Stimulated activated naive CD4-positive, alpha-beta T cell treated with Interleukin-2 at 50 U/mL for 16 hours (primary cell): ENCODE data around the gene EP400.

Source experiments
- DNase-seq: peaks from one replicate; lab custom pipeline; 2025; lab: John Stamatoyannopoulos, UW

The EP400 gene

DNA sequence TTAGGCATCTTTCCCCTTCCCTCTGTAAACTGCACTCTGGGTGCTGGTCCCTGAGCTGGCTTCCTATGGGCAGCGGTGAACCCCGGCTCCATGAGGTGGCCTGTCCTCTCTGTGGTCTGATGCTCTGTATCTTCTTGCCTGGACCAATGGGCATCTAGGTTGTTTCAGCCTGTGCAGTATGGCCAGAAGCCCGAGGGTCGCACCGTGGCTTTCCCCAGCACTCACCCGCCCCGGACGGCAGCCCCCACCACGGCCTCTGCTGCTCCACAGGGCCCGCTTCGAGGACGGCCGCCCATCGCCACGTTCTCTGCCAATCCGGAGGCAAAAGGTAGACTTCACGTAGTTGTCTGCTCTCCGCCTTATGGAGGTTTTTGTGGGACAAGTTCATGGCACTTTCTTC, 70.1 kb downstream of the EP400 start:
- DNase-seq: no peak

GRCh38 chr12:132020292-132020691, 70.5 kb downstream of the EP400 start:
- DNase-seq: no peak

DNA sequence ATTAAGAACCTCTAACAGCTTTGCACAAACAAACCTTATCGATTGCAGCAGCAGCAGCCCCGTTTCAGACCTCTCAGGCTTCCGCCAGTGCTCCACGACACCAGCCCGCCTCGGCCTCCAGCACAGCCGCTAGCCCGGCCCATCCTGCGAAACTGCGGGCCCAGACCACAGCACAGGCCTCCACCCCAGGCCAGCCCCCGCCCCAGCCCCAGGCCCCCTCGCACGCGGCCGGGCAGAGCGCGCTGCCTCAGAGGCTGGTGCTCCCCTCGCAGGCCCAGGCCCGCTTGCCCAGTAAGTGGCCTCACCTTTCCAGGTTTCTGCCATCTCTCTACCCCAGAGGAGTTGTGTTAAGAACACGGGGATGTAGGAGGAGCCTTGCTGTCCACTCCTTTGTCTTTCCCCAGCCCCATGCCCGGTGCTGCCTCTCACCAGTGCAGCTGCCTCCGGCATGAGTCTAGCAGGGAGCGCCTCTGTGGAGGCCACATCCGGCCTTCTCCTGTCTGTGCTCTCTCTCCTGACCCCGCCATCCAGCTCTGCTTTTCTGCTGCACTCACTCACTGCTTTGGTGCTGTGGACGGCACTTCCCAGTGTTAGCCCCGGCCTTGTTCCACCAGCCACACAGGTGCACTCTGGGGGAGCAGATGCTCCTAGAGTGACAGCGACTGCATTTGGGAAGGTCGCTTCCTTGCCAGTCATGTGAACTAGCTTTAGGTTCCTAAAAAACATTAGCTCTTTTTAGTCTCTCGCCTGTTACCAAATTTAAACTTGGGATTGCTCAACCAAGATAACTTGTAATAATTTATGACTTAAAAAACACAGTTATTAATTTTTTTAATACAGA, 71.5 kb downstream of the EP400 start:
- DNase-seq: no peak

DNA sequence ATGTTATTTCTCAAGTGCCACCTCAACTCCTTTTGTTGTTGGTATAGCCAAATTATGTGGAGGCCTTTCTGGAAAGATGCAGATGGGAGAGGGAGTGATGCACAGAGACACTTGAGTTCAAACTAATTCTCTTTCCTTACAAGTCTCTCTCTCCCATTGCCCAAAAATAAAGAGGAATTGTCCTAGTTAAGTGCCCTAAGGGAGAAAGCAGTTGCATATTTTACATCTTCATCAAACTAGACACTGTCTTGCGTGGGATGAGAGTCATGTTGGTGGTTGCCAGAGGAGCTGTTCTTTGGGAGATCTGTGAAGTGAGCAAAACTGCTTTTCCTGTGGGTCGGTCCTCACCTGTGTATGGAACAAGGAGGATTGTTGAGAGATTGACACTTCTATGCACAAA, 72.2 kb downstream of the EP400 start:
- no peak for DNase-seq

- no peak for DNase-seq
These were observed 73.9 kb downstream of the EP400 start for GRCh38 chr12:132023658-132024057.

- no peak for DNase-seq
These were observed 75.0 kb downstream of the EP400 start for GRCh38 chr12:132024758-132025157.

DNA sequence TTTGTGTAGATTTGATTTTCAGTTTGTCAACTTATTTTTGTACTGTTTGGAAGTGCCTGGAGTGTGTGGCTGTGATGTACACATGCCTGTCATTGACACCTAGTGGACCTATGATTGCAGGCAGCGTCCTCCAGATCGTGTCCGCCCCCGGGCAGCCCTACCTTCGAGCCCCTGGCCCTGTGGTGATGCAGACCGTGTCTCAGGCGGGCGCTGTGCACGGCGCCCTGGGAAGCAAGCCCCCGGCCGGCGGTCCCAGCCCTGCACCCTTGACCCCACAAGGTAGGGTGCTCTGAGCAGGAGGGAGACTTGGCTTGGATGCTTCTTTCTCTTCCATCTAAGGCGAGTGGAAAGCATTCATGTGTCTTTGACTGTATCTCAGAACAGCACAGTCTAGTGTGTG, 75.8 kb downstream of the EP400 start:
- DNase-seq: no peak

- DNase-seq: no peak
These were observed 76.5 kb downstream of the EP400 start for GRCh38 chr12:132026061-132026795.

- no peak for DNase-seq
These were observed 77.2 kb downstream of the EP400 start for GRCh38 chr12:132026796-132027500.

DNA sequence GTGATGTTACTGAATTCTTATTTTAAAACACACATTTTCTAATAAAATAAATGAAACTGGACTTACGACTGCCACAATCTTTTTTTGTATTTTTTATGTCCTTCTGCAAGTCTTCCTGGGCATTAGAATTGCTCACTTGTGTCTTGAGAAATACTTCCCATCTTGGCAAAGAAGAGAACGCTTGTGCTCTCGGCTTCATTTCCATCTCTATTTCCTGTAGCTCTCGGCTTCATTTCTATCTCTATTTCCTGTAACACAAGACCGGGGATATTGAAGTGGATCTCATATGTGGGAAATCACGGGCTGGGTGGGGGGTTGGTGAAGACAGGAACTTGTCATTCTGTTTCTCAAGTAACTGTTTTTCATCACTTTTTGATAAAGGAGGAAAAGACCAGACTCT, 77.9 kb downstream of the EP400 start:
- no peak for DNase-seq

DNA sequence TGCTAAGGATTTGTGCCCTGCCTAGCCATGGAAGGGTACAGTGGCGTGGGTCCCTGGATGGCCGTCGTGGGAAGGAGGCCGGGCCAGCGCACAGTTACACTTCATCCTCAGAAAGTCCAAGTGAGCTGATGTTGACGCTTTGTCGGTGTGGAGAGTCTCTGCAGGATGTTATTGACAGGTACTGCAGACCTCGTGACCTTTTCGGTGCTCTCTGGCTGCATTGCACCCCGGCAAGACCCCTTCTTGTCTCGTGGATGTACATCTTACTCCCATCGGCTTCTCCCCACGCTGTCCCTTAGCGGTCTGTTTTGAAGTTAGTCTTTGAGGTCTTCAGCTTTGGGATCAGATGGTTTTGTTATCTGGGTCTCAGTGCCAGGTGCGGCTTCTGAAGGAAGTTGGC, 78.4 kb downstream of the EP400 start:
- DNase-seq: no peak

- DNase-seq: no peak
These were observed 80.0 kb downstream of the EP400 start for GRCh38 chr12:132029503-132030300.

GRCh38 chr12:132030367-132031038, 80.8 kb downstream of the EP400 start:
- DNase-seq: no peak

DNA sequence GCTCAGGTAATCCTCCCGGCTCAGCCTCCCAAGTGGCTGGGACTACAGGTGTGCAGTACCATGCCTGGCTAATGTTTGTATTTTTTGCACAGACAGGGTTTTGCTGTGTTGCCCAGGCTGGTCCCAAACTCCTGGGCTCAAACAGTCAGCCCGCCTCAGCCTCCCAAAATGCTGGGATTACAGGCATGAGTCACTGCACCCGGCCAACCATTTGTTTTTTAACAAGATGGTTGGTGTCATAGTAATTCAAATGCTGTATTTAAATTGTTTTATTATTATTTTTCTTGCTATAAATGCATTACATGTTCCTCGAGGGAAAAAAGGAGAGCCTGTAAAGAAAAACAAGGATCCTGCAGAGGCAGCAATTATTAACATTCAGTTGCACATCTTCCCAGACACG, 83.9 kb downstream of the EP400 start:
- DNase-seq: no peak

DNA sequence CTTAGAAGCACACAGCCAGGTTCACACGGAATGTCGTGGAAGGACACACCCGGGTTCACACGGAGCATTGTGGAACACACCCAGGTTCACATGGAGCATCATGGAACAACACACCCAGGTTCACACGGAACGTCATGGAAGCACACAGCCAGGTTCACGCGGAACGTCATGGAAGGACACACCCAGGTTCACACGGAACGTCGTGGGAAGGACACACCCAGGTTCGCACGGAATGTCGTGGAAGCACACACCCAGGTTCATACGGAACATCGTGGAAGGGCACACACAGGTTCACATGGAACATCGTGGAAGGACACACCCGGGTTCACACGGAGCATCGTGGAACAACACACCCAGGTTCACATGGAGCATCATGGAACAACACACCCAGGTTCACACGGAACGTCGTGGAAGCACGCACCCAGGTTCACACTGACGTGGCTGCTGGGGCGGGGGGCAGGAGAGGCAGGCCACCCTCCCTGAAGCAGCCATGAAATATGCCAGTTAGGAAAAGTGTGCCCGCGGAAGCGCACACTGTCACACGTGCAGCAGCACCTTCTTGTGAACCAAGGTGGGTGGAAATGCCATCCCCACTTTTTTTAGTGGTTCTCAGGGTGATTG, 86.4 kb downstream of the EP400 start:
- no peak for DNase-seq

DNA sequence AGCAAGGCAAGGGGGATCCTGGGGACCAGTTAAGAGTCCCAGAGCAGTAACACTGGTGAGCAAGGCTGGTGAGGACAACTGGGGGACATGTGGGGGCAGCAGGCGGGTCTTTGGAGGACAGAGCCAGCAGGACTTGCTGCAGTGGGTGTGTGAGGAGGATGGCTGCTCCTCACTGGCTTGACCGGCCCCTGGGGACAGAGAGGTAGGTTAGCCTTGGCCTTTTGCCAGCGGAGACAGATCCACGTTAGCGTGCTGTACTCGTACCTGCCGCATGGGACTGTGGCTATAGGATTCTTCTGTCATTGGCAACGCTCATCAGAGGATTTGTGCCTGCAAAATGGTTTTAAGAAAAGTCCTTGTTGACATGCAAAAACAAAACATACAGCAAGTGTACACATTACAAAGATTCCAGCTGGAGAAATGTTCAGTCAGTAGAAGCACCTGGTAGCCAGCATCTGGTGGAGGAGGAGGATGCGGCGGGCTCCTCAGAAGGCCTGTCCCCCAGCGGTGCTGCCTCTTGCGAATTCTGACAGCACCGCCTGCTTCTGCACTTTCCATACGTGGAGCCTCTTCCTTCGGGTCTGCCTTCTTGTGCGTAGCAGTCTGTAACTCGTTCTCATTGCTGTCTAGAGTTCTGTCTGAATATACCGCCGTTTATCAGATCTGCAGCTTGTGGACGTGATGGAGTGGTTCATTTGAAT, 91.3 kb downstream of the EP400 start:
- no peak for DNase-seq

- no peak for DNase-seq
These were observed 93.5 kb downstream of the EP400 start for GRCh38 chr12:132043216-132043615.

GRCh38 chr12:132043770-132044467, 94.2 kb downstream of the EP400 start:
- no peak for DNase-seq

DNA sequence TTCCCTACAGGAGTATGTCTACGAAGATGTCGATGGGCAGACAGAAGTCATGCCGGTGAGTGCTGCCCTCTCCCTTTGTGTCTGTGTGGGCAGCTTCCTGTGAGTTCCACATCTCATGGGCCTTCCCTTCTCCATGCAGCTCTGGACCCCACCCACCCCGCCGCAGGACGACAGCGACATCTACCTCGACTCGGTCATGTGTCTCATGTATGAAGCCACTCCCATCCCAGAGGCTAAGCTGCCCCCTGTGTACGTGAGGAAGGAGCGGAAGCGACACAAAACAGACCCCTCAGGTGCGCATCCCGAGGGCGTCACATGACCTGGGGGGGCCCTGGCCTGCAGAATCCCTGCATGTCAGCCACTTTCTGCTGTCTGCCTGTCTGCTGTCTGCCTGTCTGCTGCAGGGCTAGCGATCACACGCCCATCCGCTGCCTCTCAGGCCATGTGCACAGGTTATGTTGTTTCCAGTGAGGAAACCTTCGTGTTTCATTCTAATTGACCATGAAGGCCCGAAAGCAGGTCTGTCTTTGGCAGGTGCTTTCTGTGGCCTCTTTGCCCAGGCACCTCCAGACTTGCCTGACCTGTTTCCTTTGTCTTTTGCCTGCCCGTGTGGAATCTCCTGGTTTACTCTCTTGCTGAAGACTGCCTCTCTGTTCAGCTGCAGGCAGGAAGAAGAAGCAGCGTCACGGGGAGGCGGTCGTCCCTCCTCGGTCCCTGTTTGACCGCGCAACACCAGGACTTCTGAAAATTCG, 95.1 kb downstream of the EP400 start:
- DNase-seq: no peak
